AG04450 (cell line): ENCODE results near the gene SYNGR1. TPM values are rescaled to one million over a fixed set of nuclear protein-coding genes. Genes with fewer than 3 reads are reported as not detected.

Experiments used
- CTCF ChIA-PET: fragments of 300-600, 350-600 bp; formaldehyde crosslinking; extraction: SDS; loops from one replicate; lab custom pipeline; 2022; ENCODE audit warnings: antibody characterized with exemption, inconsistent platforms; lab: Charles Lee
- POLR2A ChIA-PET: fragments of 350-600 bp; formaldehyde crosslinking; extraction: SDS; loops from one replicate; lab custom pipeline; 2021; ENCODE audit warnings: antibody characterized with exemption, inconsistent platforms; lab: Yijun Ruan, JAX
- DNase-seq: peaks from one replicate; pipeline ENCODE4 v3.0.0-alpha.2; 2011; ENCODE audit warnings: low read depth, low spot score
- H3K27ac ChIP-seq: one replicate; pipeline ENCODE4 v1.5.1; 2012; ENCODE audit warnings: low read depth, low read length, control low read depth
- H3K27me3 ChIP-seq: one replicate; pipeline ENCODE4 v1.6.0; 2012; ENCODE audit warnings: low read length; ENCODE audit not compliant: control insufficient read depth, insufficient read depth
- H3K4me3 ChIP-seq: 2 replicates; pipeline ENCODE4 v1.5.1; 2011; ENCODE audit warnings: mild to moderate bottlenecking, low read depth, low read length, control low read depth
- H3K9me3 ChIP-seq: 2 replicates; pipeline ENCODE4 v1.5.1; 2012; ENCODE audit warnings: low read length; ENCODE audit not compliant: control insufficient read depth, insufficient read depth
- CTCF ChIP-seq: IDR thresholded peaks from 2 replicates; pipeline ENCODE4 v1.5.1; 2011; ENCODE audit warnings: low read depth, low read length, control low read depth, inconsistent platforms
- polyA plus RNA-seq: library from polyadenylated mRNA; depleted of rRNA; stranded (reverse); fragments of >200 nt; gene quantifications from 2 replicates; pipeline ENCODE4 v1.2.3, GENCODE V29; 2011

SYNGR1 gene
- polyA plus RNA-seq, 1 experiment: 20.8 TPM

- CTCF ChIA-PET: no interaction called here
- DNase-seq: no peak
- H3K27ac ChIP-seq: no peak overlapping the region
- no peaks in the 10 kb centered on the region for H3K27me3 ChIP-seq
- H3K9me3 ChIP-seq: no peaks in the 10 kb centered on the region
- POLR2A ChIA-PET: interaction anchor here (0.6 to 1.4 kb wide), 2 partner anchors 39 to 156 kb away, joined by 3 to 4 read pairs; partner anchors contain the start of gene ATF4
- no peak for TF ChIP-seq CTCF
- H3K4me3 ChIP-seq: no peak overlapping the region
Measured at GRCh38 chr22:39363751-39364515, 14.1 kb downstream of the SYNGR1 start.

GRCh38 chr22:39364714-39365491 is 15.1 kb downstream of the SYNGR1 start:
- DNase-seq: no peak
- 0 out of 2 replicates have a peak, but pooled peaks have one; percentile 2 for TF ChIP-seq CTCF
- ChIA-PET POLR2A (interaction anchor here (1.4 kb wide), 1 partner anchor 155 kb away, joined by 3 read pairs; the partner anchor contains the start of gene ATF4), CTCF (no interaction called here)
- no peaks in the 10 kb centered on the region for H3K27me3 ChIP-seq
- H3K4me3 ChIP-seq: no peak overlapping the region
- no peak overlapping the region for H3K27ac ChIP-seq
- no peaks in the 10 kb centered on the region for H3K9me3 ChIP-seq

GRCh38 chr22:39365492-39365780 is 15.6 kb downstream of the SYNGR1 start:
- H3K4me3 ChIP-seq: no peak overlapping the region
- ChIA-PET CTCF (interaction anchor here (1.5 kb wide), 1 partner anchor 22 kb away, joined by 6 read pairs; no protein-coding TSS in a partner anchor), POLR2A (no interaction called here)
- DNase-seq: no peak
- no peak overlapping the region for H3K27ac ChIP-seq
- no peaks in the 10 kb centered on the region for H3K9me3 ChIP-seq
- no peak for TF ChIP-seq CTCF
- no peaks in the 10 kb centered on the region for H3K27me3 ChIP-seq

GRCh38 chr22:39367035-39367434 is 17.2 kb downstream of the SYNGR1 start:
- H3K9me3 ChIP-seq: peaks cover 6% of the 10 kb centered on the region; the same call in 1 of the 2 replicates
- DNase-seq: no peak
- no peak overlapping the region for H3K27ac ChIP-seq
- ChIA-PET CTCF (no interaction called here), POLR2A (interaction anchor here (0.9 kb wide), 1 partner anchor 48 kb away, joined by 6 read pairs; no protein-coding TSS in a partner anchor)
- TF ChIP-seq CTCF: no peak
- no peaks in the 10 kb centered on the region for H3K27me3 ChIP-seq
- H3K4me3 ChIP-seq: no peak overlapping the region
